Stimulated activated CD8-positive, alpha-beta memory T cell treated with anti-CD3 and anti-CD28 coated beads, Interleukin-4, amount 100 ng/mL, for 24 hours (primary cell): Measurements from ENCODE around the gene PCIF1.
"Not testable (repeated sequence)": the region's sequence is repeated elsewhere in the genome, so short reads cannot be mapped to it uniquely, and the experiment has no call there.

Source experiments
- DNase-seq: peaks from one replicate; pipeline ENCODE4 v3.0.0-alpha.2; 2020; ENCODE audit warnings: low read depth

PCIF1 gene

GRCh38 chr20:45924391-45925261 is 9.9 kb upstream of the PCIF1 start:
- no peak for DNase-seq

- DNase-seq, result no peak
These were observed 8.5 kb upstream of the PCIF1 start for GRCh38 chr20:45925821-45926506.

- no peak for DNase-seq
These were observed 7.8 kb upstream of the PCIF1 start for GRCh38 chr20:45926731-45927070.

GRCh38 chr20:45927071-45927878 is 7.2 kb upstream of the PCIF1 start:
- DNase-seq, result no peak

- DNase-seq, result not testable (repeated sequence)
These were observed 2.8 kb upstream of the PCIF1 start for GRCh38 chr20:45931680-45932079.

GRCh38 chr20:45933266-45934045 is 1.0 kb upstream of the PCIF1 start:
- DNase-seq, result peak; percentile 42

- DNase-seq, result peak; percentile 48
These were observed 367 bp upstream of the PCIF1 start for GRCh38 chr20:45934046-45934585.

GRCh38 chr20:45935416-45936046 is 1.0 kb downstream of the PCIF1 start:
- DNase-seq, result no peak

- DNase-seq, result no peak
These were observed 3.3 kb downstream of the PCIF1 start for GRCh38 chr20:45937765-45938164.

GRCh38 chr20:45938727-45939438 is 4.4 kb downstream of the PCIF1 start:
- no peak for DNase-seq

- DNase-seq, result no peak
These were observed 5.6 kb downstream of the PCIF1 start for GRCh38 chr20:45940053-45940452.

- no peak for DNase-seq
These were observed 6.0 kb downstream of the PCIF1 start for GRCh38 chr20:45940469-45940868.

GRCh38 chr20:45943613-45944012 is 9.1 kb downstream of the PCIF1 start:
- no peak for DNase-seq

- DNase-seq, result no peak
These were observed 9.9 kb downstream of the PCIF1 start for GRCh38 chr20:45944151-45944964.

- no peak for DNase-seq
These were observed 10.6 kb downstream of the PCIF1 start for GRCh38 chr20:45944965-45945677.

GRCh38 chr20:45945678-45946148 is 11.2 kb downstream of the PCIF1 start:
- DNase-seq, result no peak

GRCh38 chr20:45946149-45946970 is 11.9 kb downstream of the PCIF1 start:
- DNase-seq, result peak; percentile 49
